Activated naive CD4-positive, alpha-beta T cell treated with anti-CD3 and anti-CD28 coated beads, Interleukin-2, amount 10 ng/mL, durations not matched to agents 7 days and 5 days (primary cell): ENCODE results near the gene SRGN.
"Not testable (repeated sequence)": the region's sequence is repeated elsewhere in the genome, so short reads cannot be mapped to it uniquely, and the experiment has no call there.

Experiments used
- CTCF ChIA-PET: fragments of 350-600 bp; sonication (Branson Sonifier 250); formaldehyde crosslinking; loops from one replicate; lab custom pipeline; 2021; ENCODE audit warnings: antibody characterized with exemption; lab: Charles Lee
- DNase-seq: peaks from one replicate; pipeline ENCODE4 v3.0.0-alpha.2; 2020
- H3K27ac Mint-ChIP-seq: one replicate; pipeline ENCODE4 v1.8.0; 2021; ENCODE audit warnings: mild to moderate bottlenecking, moderate library complexity, mixed read lengths
- H3K27me3 Mint-ChIP-seq: one replicate; pipeline ENCODE4 v1.8.0; 2021; ENCODE audit warnings: mild to moderate bottlenecking, mixed read lengths
- H3K36me3 Mint-ChIP-seq: one replicate; pipeline ENCODE4 v1.8.0; 2021; ENCODE audit warnings: mixed read lengths
- H3K4me1 Mint-ChIP-seq: one replicate; pipeline ENCODE4 v1.8.0; 2021; ENCODE audit warnings: mixed read lengths
- H3K4me3 Mint-ChIP-seq: one replicate; pipeline ENCODE4 v1.8.0; 2021; ENCODE audit warnings: mild to moderate bottlenecking, moderate library complexity, mixed read lengths
- H3K9me3 Mint-ChIP-seq: one replicate; pipeline ENCODE4 v1.8.0; 2021; ENCODE audit warnings: mixed read lengths

Gene SRGN

DNA sequence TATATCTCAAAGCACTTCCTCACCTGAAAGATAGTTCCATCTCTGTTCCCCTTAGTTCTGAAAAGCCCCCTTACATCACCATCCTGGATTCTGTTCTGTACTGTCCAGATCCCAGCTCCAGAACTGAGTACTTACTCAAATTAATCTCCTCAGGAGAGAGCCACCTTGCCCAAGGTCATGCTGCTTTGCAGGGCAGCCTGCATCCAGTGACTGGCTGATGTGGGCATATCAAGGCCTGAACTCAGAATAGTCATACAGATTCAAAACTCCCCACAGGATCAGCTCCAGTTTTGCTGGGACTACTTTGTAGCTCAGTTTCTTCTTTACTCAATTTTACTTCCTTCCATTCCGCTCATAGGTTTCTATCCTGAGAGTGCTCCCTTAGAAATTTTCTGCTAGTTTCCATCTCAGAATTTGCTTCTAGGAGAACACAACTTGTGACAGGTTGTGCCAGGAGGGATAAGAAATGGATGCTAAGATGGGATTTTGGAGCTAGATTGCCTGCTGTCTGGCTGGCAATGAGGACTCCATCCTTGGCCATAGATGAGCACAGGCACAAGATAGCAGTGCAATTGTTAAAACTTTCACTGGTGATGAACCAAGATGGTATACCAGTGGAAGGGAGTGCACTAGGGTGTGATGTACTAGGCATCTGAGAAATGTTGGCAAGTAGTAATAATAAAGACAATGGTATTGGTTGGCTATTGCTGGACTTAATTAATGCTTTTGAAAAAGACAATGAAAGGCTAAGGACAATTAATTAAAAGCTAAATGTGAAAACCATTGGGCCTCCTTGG lies 17.3 kb downstream of the SRGN start:
- CTCF ChIA-PET: interaction anchor here (1.1 to 1.6 kb wide), 5 partner anchors 10 to 119 kb away, joined by 3 to 4 read pairs (median 4); no protein-coding TSS in a partner anchor
- Mint-ChIP-seq H3K9me3 (no peaks in the 10 kb centered on the region), H3K27ac (no peak overlapping the region), H3K4me1 (peaks cover 22% of the 10 kb centered on the region), H3K36me3 (peaks cover 38% of the 10 kb centered on the region), H3K27me3 (no peaks in the 10 kb centered on the region), H3K4me3 (no peak overlapping the region)
- no peak for DNase-seq

DNA sequence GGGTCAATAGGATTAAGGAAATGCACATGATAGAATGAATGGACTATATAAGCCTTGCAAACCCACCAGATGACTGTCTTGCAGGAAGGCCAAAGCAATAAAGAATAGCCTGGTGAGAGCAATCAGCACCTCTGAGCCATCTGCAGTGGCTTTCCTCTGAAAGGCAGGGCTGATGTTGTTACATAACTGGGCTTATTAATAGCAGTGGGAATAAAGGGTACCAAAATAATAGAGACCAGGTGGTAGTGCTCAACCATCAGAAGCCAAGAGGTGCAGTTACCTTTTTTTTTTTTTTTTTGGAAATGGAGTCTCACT lies 19.2 kb downstream of the SRGN start:
- Mint-ChIP-seq H3K4me1 (peaks cover 5% of the 10 kb centered on the region), H3K36me3 (peaks cover 25% of the 10 kb centered on the region), H3K27ac (no peak overlapping the region), H3K4me3 (no peak overlapping the region), H3K9me3 (no peaks in the 10 kb centered on the region), H3K27me3 (peaks cover 5% of the 10 kb centered on the region)
- DNase-seq: no peak
- CTCF ChIA-PET: interaction anchor here (1.8 kb wide), 1 partner anchor 13 kb away, joined by 4 read pairs; no protein-coding TSS in a partner anchor

DNA sequence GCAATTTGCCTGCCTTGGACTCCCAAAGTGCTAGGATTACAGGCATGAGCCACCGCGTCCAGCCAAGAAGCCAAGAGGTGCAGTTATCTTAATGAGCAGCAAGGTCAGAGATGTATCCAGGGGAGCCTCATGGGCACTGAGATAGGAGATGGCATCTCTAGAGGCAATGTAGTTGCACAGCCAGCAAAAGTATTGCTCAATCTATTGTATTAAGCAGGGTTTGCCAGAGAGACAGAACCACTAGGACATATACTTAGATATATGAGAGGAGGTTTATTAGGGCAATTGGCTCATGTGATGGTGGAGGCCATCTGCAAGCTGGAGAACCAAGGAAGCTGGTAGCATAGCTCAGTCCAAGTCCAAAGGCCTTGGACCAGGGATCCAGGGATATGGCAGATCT lies 19.8 kb downstream of the SRGN start:
- Mint-ChIP-seq H3K27ac (no peak overlapping the region), H3K4me1 (no peaks in the 10 kb centered on the region), H3K9me3 (no peaks in the 10 kb centered on the region), H3K4me3 (no peak overlapping the region), H3K36me3 (peaks cover 19% of the 10 kb centered on the region), H3K27me3 (peaks cover 8% of the 10 kb centered on the region)
- CTCF ChIA-PET: interaction anchor here (1.8 kb wide), 1 partner anchor 14 kb away, joined by 4 read pairs; no protein-coding TSS in a partner anchor
- no peak for DNase-seq

DNA sequence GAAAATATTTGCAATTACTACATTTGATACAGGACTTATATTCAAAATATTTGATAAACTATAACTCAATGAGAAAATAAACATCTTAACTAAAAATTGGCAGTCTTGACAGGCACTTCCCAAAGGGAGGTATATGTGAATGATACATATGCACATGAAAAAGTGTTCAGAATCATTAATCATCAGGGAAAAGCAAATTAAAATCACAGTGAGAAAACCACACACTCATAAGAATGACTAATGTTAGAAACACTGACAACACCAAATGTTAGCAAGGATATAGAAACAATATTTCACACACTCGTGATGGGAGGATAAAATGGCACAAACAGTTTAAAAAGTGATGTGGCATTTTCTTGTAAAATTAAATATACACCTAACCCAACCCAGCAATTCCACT lies 32.0 kb downstream of the SRGN start:
- H3K27ac Mint-ChIP-seq: no peak overlapping the region
- H3K9me3 Mint-ChIP-seq: no peaks in the 10 kb centered on the region
- H3K4me1 Mint-ChIP-seq: peaks cover 7% of the 10 kb centered on the region
- H3K36me3 Mint-ChIP-seq: no peaks in the 10 kb centered on the region
- DNase-seq: no peak
- CTCF ChIA-PET: no interaction called here
- H3K4me3 Mint-ChIP-seq: no peak overlapping the region
- peaks cover 22% of the 10 kb centered on the region for H3K27me3 Mint-ChIP-seq

DNA sequence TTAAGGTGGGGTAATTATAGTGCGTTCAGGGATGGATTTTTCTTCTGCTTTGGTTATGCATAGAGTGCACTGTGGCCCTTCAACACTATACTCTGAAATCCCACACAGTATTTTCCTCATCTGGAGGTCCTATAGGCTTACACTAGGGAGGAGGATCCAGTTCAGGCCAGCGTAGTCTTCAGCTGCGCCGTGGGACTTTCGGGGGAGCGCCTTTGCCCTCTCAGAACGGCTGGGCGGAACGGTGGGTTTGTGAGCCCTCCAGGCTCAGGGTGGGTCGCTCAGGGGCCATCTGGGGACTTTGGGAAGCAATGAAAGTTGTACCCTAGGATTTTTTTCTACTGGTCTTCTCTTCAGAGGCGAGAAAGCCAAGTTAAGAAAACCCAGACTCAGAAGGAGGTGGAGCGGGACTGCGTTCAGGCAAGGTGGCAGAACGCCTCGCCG lies 35.4 kb downstream of the SRGN start:
- peak overlapping the region; percentile 93 for H3K27ac Mint-ChIP-seq
- H3K36me3 Mint-ChIP-seq: no peaks in the 10 kb centered on the region
- peaks cover 13% of the 10 kb centered on the region for H3K27me3 Mint-ChIP-seq
- peak overlapping the region; percentile 88 for H3K4me3 Mint-ChIP-seq
- CTCF ChIA-PET: interaction anchor here (1.5 to 3.5 kb wide), 2 partner anchors 118 to 167 kb away, joined by 4 to 21 read pairs; partner anchors contain the start of gene DDX21
- H3K9me3 Mint-ChIP-seq: no peaks in the 10 kb centered on the region
- H3K4me1 Mint-ChIP-seq: peaks cover 26% of the 10 kb centered on the region
- DNase-seq: no peak

DNA sequence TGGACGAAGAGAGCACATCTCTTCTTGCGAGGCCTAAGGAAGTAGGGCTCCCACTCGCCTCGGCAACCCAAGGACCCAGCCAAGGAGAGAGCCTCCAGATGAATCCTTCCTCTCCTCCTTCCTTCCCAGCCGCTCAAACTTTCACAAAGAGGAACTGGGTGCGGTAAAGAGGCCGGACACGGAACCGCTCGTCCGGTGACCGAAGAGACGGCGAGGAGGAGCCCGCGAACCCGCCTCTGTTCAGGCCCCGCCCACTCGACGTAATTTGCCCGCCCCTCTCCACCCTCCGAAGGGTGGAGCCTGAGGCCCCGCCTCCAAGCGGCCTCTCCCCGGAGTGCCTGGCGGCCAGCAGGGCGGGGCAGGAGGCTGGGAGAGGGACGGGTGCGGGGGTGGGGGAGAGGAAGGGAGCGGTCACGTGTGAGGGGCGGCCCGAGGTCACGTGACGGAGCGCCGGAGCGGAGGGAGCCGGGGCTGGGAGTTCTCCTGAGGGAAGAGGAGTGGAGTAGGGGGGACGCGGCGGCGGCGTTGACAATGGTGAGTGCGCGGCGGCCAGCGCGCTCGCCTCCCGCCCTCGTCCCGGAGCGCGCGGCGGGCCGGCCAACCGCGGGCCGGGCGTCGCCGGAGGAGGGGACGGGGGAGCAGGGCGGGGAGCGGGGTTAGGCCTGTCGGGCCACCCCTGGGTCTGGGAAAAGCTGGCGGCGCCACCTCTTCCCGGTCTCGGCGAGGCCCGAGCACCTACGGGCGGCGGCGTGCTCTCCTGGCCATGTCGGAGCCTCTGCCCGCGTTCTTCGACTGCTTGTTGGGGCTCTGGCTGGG lies 36.1 kb downstream of the SRGN start, which contains the start of gene VPS26A:
Gene VPS26A (plus strand): TSS at position 432 of the 816 bp plus-strand sequence. CDS start 100 bp downstream, at position 532.
- Mint-ChIP-seq H3K4me3 (peak within 1 kb of the TSS; percentile 88), H3K9me3 (no peaks in the 10 kb centered on the region), H3K4me1 (peaks cover 28% of the 10 kb centered on the region), H3K36me3 (no peaks in the 10 kb centered on the region), H3K27ac (peak within 1 kb of the TSS; percentile 96), H3K27me3 (peaks cover 13% of the 10 kb centered on the region)
- DNase-seq: peak; percentile 99
- CTCF ChIA-PET: interaction anchor here (3.5 kb wide), 1 partner anchor 118 kb away, joined by 21 read pairs; no protein-coding TSS in a partner anchor

DNA sequence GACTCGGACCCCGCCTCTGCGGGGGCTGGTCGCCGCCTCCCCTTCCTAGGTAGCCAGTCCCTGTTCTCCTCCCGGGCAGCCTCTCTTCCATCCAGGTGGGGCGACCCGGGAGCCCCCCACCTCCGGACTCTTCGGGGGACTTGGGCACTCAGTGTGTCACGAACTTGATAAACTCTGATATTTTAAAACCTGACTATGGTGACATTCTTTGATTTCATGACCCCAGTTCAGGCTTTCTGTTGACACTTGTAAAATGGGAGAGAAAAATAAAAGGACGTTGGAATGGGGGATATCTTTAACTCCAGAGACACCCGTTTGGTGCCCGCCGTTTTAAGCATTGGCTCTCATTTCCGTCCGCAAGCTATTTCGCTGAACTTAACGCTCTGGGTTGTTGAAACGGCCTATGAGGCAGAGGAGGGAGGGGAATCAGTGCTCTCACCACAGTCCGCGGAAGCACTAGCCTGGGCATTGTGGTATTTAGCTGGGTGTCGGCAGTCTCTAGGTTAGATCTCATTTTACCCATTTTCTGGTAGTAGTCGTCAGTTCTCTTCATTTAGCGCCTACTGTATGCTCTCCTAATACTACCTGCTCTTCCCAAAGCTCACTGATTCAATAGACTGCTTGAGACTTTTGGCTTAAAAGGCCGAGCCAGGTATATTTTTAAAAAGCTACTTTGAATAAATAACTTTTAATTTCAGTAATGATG lies 36.8 kb downstream of the SRGN start:
- peaks cover 13% of the 10 kb centered on the region for H3K27me3 Mint-ChIP-seq
- no peaks in the 10 kb centered on the region for H3K36me3 Mint-ChIP-seq
- peak overlapping the region; percentile 96 for H3K27ac Mint-ChIP-seq
- CTCF ChIA-PET: interaction anchor here (0.7 to 1.4 kb wide), 3 partner anchors 9 to 91 kb away, joined by 3 to 4 read pairs (median 3); no protein-coding TSS in a partner anchor
- peak; percentile 74 for DNase-seq
- no peaks in the 10 kb centered on the region for H3K9me3 Mint-ChIP-seq
- peak overlapping the region; percentile 87 for H3K4me3 Mint-ChIP-seq
- peaks cover 31% of the 10 kb centered on the region for H3K4me1 Mint-ChIP-seq

DNA sequence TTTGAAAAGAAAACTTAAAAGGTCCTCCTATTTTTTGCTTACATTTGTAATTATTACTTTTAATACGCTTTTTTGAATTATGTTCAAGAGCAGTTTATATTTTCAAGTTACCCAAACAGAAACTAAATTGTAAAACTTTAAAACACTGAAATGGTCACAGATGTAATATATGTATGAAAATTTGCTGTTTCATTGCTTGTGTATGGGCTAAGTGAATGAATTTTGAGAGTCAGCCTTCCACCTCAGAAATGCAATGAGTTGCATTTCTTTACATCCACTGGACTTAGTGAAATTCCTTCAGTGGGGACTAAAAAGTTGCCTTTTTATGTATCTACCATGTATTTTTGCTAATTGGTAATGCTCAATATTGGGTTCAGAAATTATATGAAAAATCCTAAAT lies 37.7 kb downstream of the SRGN start:
- no peak for DNase-seq
- Mint-ChIP-seq H3K4me1 (peaks cover 39% of the 10 kb centered on the region), H3K9me3 (no peaks in the 10 kb centered on the region), H3K27me3 (peaks cover 13% of the 10 kb centered on the region), H3K27ac (no peak overlapping the region), H3K36me3 (no peaks in the 10 kb centered on the region), H3K4me3 (peak overlapping the region; percentile 87)
- CTCF ChIA-PET: interaction anchor here (0.7 to 1.4 kb wide), 3 partner anchors 10 to 91 kb away, joined by 3 to 4 read pairs (median 3); no protein-coding TSS in a partner anchor

DNA sequence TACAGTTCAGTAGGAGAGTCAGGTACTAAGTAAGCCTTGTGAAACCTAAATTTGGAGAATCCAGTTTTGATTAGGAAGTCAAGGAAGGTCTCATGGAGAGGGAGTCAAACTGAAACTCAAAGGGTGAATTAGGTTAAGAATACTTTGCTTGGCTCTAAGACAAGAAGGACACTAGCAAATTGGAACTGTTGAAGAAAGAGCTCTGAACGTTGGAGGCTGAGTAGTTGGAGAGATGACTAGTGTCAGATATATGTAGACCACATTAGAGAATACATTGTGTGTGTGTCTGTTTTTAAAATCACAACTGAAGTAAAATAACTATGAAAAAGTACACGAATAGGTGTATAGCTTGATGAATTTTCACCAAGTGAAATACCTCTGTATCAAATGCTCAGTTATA lies 42.3 kb downstream of the SRGN start:
- CTCF ChIA-PET: no interaction called here
- Mint-ChIP-seq H3K9me3 (no peaks in the 10 kb centered on the region), H3K27ac (no peak overlapping the region), H3K4me1 (peaks cover 31% of the 10 kb centered on the region), H3K27me3 (no peaks in the 10 kb centered on the region), H3K4me3 (no peak overlapping the region), H3K36me3 (peaks cover 16% of the 10 kb centered on the region)
- no peak for DNase-seq

DNA sequence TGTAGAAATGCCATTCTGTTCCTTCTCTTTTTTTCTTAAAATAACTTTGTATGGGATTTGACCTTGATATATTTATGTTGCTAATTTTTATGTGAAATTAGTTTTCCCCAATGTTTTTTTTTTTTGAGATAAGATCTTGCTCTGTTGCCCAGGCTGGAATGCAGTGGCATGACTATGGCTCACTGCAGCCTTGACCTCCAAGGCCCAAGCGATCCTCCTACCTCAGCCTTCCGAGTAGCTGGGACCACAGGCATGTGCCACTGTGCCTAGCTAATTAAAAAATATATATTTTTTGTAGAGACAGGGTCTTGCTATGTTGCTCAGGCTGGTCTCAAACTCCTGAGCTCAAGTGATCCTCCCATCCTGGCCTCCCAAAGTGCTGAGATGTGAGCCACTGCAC lies 52.1 kb downstream of the SRGN start:
- Mint-ChIP-seq H3K9me3 (no peaks in the 10 kb centered on the region), H3K27me3 (no peaks in the 10 kb centered on the region), H3K27ac (no peak overlapping the region), H3K4me1 (no peaks in the 10 kb centered on the region), H3K36me3 (peaks cover 22% of the 10 kb centered on the region), H3K4me3 (no peak overlapping the region)
- CTCF ChIA-PET: no interaction called here
- no peak for DNase-seq

DNA sequence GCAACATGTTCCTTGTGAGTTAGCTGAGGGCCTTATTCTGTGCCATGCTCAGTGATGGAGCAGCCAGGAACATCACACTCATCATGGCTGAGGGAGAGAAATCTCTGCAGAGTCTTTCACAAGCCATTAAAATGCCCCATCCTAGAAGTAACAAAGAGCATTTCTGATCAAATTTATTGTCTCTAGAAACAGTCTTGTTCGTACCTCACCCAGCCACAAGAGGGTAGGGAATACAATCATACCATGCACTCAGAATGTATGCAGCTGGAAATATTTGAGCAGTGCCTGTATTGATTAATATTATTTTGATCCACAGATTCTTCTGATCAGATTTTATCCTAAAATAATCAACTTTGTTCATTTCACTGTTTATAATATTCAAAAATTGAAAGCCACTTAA lies 53.4 kb downstream of the SRGN start:
- Mint-ChIP-seq H3K27ac (no peak overlapping the region), H3K27me3 (no peaks in the 10 kb centered on the region), H3K4me1 (no peaks in the 10 kb centered on the region), H3K9me3 (no peaks in the 10 kb centered on the region), H3K36me3 (peaks cover 16% of the 10 kb centered on the region), H3K4me3 (no peak overlapping the region)
- CTCF ChIA-PET: no interaction called here
- no peak for DNase-seq

DNA sequence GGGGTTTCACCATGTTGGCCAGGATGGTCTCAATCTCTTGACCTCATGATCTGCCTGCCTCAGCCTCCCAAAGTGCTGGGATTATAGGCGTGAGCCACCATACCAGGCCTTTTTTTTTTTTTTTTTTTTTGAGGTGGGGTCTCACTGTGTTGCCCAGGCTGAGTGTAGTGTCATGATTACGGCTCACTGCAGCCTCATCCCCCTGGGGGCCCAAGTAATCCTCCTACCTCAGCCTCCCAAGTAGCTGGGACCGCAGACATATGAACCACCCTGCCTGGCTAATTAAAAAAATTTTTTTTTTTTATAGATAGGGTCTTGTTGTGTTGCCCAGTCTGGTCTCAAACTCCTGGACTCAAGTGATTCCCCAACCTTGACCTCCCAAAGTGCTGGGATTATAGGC lies 54.2 kb downstream of the SRGN start:
- H3K4me3 Mint-ChIP-seq, H3K4me1 Mint-ChIP-seq, H3K27ac Mint-ChIP-seq, CTCF ChIA-PET, DNase-seq, H3K9me3 Mint-ChIP-seq, H3K27me3 Mint-ChIP-seq: not testable (repeated sequence)
- H3K36me3 Mint-ChIP-seq: peaks cover 18% of the 10 kb centered on the region

DNA sequence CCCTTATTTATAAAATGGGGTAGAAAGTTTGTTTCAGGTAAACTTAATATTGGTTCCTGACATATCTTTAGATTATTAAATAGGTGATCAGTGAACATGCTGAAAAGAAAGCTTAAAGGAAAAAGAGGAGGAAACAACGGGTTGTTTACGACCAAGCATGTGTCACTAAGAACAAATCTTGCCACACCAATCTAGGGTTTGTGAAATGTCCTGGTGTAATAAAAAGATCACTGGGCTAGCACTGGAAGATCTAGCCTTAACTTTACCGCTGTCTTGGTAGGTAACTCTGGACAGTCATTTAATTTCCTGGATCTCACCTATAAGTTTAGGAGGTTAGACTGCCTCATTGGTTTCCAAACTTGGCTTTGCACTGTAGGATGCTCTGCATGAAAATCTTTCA lies 55.1 kb downstream of the SRGN start:
- no peak for DNase-seq
- Mint-ChIP-seq H3K36me3 (peaks cover 13% of the 10 kb centered on the region), H3K9me3 (no peaks in the 10 kb centered on the region), H3K27me3 (no peaks in the 10 kb centered on the region), H3K4me1 (peaks cover 7% of the 10 kb centered on the region), H3K4me3 (no peak overlapping the region), H3K27ac (no peak overlapping the region)
- CTCF ChIA-PET: no interaction called here

DNA sequence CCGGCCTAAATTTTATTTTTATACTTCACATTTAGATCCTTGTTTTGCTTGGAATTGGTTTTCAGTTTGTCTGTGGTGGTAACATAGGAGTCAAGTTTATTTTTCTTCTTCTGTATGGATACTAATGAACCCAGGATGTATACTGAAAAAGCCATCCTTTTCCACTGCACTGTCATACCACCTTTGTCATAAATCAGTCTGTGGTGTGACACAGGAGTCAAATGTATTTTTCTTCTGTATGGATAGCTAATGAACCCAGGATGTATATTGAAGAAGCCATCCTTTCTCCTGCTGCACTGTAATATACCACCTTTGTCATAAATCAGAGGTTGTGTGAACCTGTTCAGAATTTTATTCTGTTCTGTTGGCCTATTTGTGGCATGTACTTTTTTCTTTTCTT lies 57.4 kb downstream of the SRGN start:
- peaks cover 9% of the 10 kb centered on the region for H3K4me1 Mint-ChIP-seq
- peaks cover 13% of the 10 kb centered on the region for H3K36me3 Mint-ChIP-seq

More for the DNA sequence above, 57.4 kb downstream of the SRGN start:
- Mint-ChIP-seq H3K27me3 (no peaks in the 10 kb centered on the region), H3K4me3 (no peak overlapping the region), H3K9me3 (no peaks in the 10 kb centered on the region), H3K27ac (no peak overlapping the region)
- DNase-seq: no peak
- CTCF ChIA-PET: no interaction called here
